Islet precursor cell (in vitro differentiated cells): ENCODE measurements around the gene CGB2.
"Not testable (repeated sequence)": the region's sequence is repeated elsewhere in the genome, so short reads cannot be mapped to it uniquely, and the experiment has no call there.

Experiments
- DNase-seq: peaks from one replicate; pipeline ENCODE4 v3.0.0-alpha.2; 2018

The CGB2 gene

GRCh38 chr19:49038557-49039276 lies 7.0 kb downstream of the CGB2 start:
- not testable (repeated sequence) for DNase-seq

- not testable (repeated sequence) for DNase-seq
These were observed 8.0 kb downstream of the CGB2 start for GRCh38 chr19:49039736-49040135.

GRCh38 chr19:49042177-49042576 lies 10.5 kb downstream of the CGB2 start:
- peak; percentile 75 for DNase-seq

GRCh38 chr19:49042666-49043065 lies 11.0 kb downstream of the CGB2 start:
- not testable (repeated sequence) for DNase-seq

GRCh38 chr19:49043548-49043947 lies 11.9 kb downstream of the CGB2 start, which contains the start of gene CGB5:
TSS of gene CGB5 (plus strand) at chr19:49043848. CDS start at chr19:49044210, 362 bp downstream.
- not testable (repeated sequence) for DNase-seq

GRCh38 chr19:49049011-49049410 lies 17.3 kb downstream of the CGB2 start, which contains the start of gene CGB8:
TSS of gene CGB8 (minus strand) at chr19:49049111. CDS start at chr19:49048739, 372 bp downstream.
- DNase-seq: not testable (repeated sequence)

GRCh38 chr19:49049834-49050233 lies 18.1 kb downstream of the CGB2 start:
- DNase-seq: not testable (repeated sequence)

- DNase-seq: peak; percentile 89
These were observed 18.8 kb downstream of the CGB2 start for GRCh38 chr19:49050376-49051033.

- peak; percentile 87 for DNase-seq
These were observed 24.6 kb downstream of the CGB2 start for GRCh38 chr19:49056101-49056901.

- not testable (repeated sequence) for DNase-seq
These were observed 25.4 kb downstream of the CGB2 start for GRCh38 chr19:49056902-49057596.

- peak; percentile 91 for DNase-seq
These were observed 26.0 kb downstream of the CGB2 start, which contains the start of gene CGB7 for GRCh38 chr19:49057636-49058234. TSS of gene CGB7 (minus strand) at chr19:49057749. CDS start at chr19:49055375, 2,374 bp downstream.

- peak; percentile 63 for DNase-seq
These were observed 26.9 kb downstream of the CGB2 start for GRCh38 chr19:49058562-49058961.

- no peak for DNase-seq
These were observed 27.4 kb downstream of the CGB2 start for GRCh38 chr19:49059053-49059452.

GRCh38 chr19:49061000-49061399 lies 29.3 kb downstream of the CGB2 start:
- DNase-seq: no peak

- no peak for DNase-seq
These were observed 29.8 kb downstream of the CGB2 start for GRCh38 chr19:49061445-49061844.

- peak; percentile 84 for DNase-seq
These were observed 32.4 kb downstream of the CGB2 start for GRCh38 chr19:49064029-49064629.

- DNase-seq: peak; percentile 95
These were observed 33.3 kb downstream of the CGB2 start, which contains the start of gene NTF4 for GRCh38 chr19:49064768-49065611. TSS of gene NTF4 (minus strand) at chr19:49064818. CDS start at chr19:49061997, 2,821 bp downstream.

GRCh38 chr19:49065905-49066512 lies 34.3 kb downstream of the CGB2 start:
- DNase-seq: no peak

GRCh38 chr19:49067554-49067953 lies 35.9 kb downstream of the CGB2 start:
- no peak for DNase-seq

GRCh38 chr19:49069026-49069425 lies 37.3 kb downstream of the CGB2 start:
- no peak for DNase-seq
